ENCODE results near the gene OXNAD1.

GRCh38 chr3:16224325-16224724, 40.7 kb upstream of the OXNAD1 start:
- TF ChIP-seq CTCF (IDR thresholded peaks at IDR 0.05; ENCODE audit: poor library complexity) (no peak), EZH2 (IDR thresholded peaks at IDR 0.05; ENCODE audit: borderline replicate concordance) (no peak), EZH2phosphoT487 (IDR thresholded peaks at IDR 0.05; ENCODE audit: low read depth, severe bottlenecking, unreplicated experiment) (no peak)
